ENCODE data around the gene SMC1B. TPM values are rescaled to one million over a fixed set of nuclear protein-coding genes. Genes with fewer than 3 reads are reported as not detected.

Gene SMC1B
- polyA plus RNA-seq, 1 donor from 2014 or later: not detected

GRCh38 chr22:45446216-45446615 is 32.8 kb upstream of the SMC1B start:
- TF ChIP-seq TAF1 (IDR thresholded peaks at IDR 0.05; ENCODE audit: low read depth) (no peak), SMC3 (conservative IDR thresholded peaks at IDR 0.05; ENCODE audit: poor library complexity) (no peak), POLR2AphosphoS5 (IDR thresholded peaks at IDR 0.05) (no peak), MXI1 (conservative IDR thresholded peaks at IDR 0.05; ENCODE audit: poor library complexity, severe bottlenecking) (no peak), EP300 (conservative IDR thresholded peaks at IDR 0.05; ENCODE audit: poor library complexity, severe bottlenecking) (no peak), RAD21 (conservative IDR thresholded peaks at IDR 0.05) (no peak), EZH2 (IDR thresholded peaks at IDR 0.05; ENCODE audit: borderline replicate concordance, insufficient read depth, low read length, poor library complexity, severe bottlenecking) (no peak)
- TF ChIP-seq, protein P1, sequence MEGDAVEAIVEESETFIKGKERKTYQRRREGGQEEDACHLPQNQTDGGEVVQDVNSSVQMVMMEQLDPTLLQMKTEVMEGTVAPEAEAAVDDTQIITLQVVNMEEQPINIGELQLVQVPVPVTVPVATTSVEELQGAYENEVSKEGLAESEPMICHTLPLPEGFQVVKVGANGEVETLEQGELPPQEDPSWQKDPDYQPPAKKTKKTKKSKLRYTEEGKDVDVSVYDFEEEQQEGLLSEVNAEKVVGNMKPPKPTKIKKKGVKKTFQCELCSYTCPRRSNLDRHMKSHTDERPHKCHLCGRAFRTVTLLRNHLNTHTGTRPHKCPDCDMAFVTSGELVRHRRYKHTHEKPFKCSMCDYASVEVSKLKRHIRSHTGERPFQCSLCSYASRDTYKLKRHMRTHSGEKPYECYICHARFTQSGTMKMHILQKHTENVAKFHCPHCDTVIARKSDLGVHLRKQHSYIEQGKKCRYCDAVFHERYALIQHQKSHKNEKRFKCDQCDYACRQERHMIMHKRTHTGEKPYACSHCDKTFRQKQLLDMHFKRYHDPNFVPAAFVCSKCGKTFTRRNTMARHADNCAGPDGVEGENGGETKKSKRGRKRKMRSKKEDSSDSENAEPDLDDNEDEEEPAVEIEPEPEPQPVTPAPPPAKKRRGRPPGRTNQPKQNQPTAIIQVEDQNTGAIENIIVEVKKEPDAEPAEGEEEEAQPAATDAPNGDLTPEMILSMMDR (IDR thresholded peaks at IDR 0.05; ENCODE audit: poor library complexity, severe bottlenecking): no peak
- TF ChIP-seq, protein P2, sequence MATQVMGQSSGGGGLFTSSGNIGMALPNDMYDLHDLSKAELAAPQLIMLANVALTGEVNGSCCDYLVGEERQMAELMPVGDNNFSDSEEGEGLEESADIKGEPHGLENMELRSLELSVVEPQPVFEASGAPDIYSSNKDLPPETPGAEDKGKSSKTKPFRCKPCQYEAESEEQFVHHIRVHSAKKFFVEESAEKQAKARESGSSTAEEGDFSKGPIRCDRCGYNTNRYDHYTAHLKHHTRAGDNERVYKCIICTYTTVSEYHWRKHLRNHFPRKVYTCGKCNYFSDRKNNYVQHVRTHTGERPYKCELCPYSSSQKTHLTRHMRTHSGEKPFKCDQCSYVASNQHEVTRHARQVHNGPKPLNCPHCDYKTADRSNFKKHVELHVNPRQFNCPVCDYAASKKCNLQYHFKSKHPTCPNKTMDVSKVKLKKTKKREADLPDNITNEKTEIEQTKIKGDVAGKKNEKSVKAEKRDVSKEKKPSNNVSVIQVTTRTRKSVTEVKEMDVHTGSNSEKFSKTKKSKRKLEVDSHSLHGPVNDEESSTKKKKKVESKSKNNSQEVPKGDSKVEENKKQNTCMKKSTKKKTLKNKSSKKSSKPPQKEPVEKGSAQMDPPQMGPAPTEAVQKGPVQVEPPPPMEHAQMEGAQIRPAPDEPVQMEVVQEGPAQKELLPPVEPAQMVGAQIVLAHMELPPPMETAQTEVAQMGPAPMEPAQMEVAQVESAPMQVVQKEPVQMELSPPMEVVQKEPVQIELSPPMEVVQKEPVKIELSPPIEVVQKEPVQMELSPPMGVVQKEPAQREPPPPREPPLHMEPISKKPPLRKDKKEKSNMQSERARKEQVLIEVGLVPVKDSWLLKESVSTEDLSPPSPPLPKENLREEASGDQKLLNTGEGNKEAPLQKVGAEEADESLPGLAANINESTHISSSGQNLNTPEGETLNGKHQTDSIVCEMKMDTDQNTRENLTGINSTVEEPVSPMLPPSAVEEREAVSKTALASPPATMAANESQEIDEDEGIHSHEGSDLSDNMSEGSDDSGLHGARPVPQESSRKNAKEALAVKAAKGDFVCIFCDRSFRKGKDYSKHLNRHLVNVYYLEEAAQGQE (IDR thresholded peaks at IDR 0.05; ENCODE audit: borderline replicate concordance): no peak
- H3K4me3 ChIP-seq (ENCODE audit: low read length): no peak overlapping the region

GRCh38 chr22:45445031-45445710 is 31.8 kb upstream of the SMC1B start:
- H3K9me3 ChIP-seq (ENCODE audit: low read length): no peaks in the 10 kb centered on the region
- H3F3A ChIP-seq (ENCODE audit: insufficient read depth, low read length, poor library complexity, severe bottlenecking): no peaks in the 10 kb centered on the region
- no peaks in the 10 kb centered on the region for H3K27me3 ChIP-seq (ENCODE audit: insufficient read depth, low read depth, low read length)
- no peak overlapping the region for H2AFZ ChIP-seq (ENCODE audit: low read depth, low read length)
- TF ChIP-seq TAF1 (IDR thresholded peaks at IDR 0.05; ENCODE audit: low read depth) (no peak), SMC3 (conservative IDR thresholded peaks at IDR 0.05; ENCODE audit: poor library complexity) (no peak), RAD21 (conservative IDR thresholded peaks at IDR 0.05) (no peak), EP300 (conservative IDR thresholded peaks at IDR 0.05; ENCODE audit: poor library complexity, severe bottlenecking) (no peak), EZH2 (IDR thresholded peaks at IDR 0.05; ENCODE audit: borderline replicate concordance, insufficient read depth, low read length, poor library complexity, severe bottlenecking) (no peak), MXI1 (conservative IDR thresholded peaks at IDR 0.05; ENCODE audit: poor library complexity, severe bottlenecking) (no peak), POLR2AphosphoS5 (IDR thresholded peaks at IDR 0.05) (no peak)
- TF ChIP-seq, protein P1 (IDR thresholded peaks at IDR 0.05; ENCODE audit: poor library complexity, severe bottlenecking): no peak
- TF ChIP-seq, protein P2 (IDR thresholded peaks at IDR 0.05; ENCODE audit: borderline replicate concordance): no peak
- no peak overlapping the region for H3K4me3 ChIP-seq (ENCODE audit: low read length)
- H3K79me2 ChIP-seq (replicated peaks; ENCODE audit: insufficient read depth, low read length): no peaks in the 10 kb centered on the region
- H3K27ac ChIP-seq (ENCODE audit: low read length): no peak overlapping the region
- no peaks in the 10 kb centered on the region for H3K9me2 ChIP-seq (ENCODE audit: insufficient read depth, low read length)
- no peaks in the 10 kb centered on the region for H3K36me3 ChIP-seq (ENCODE audit: insufficient read depth, low read length)
- no peak overlapping the region for H3K4me2 ChIP-seq (ENCODE audit: low read length)
- no peaks in the 10 kb centered on the region for H4K20me1 ChIP-seq (ENCODE audit: insufficient read depth)
- no peak overlapping the region for H3K9ac ChIP-seq (ENCODE audit: low read length)

More at GRCh38 chr22:45446216-45446615, 32.8 kb upstream of the SMC1B start:
- H3K4me2 ChIP-seq (ENCODE audit: low read length): no peak overlapping the region
- H3K79me2 ChIP-seq (replicated peaks; ENCODE audit: insufficient read depth, low read length): no peaks in the 10 kb centered on the region
- H3K9ac ChIP-seq (ENCODE audit: low read length): no peak overlapping the region
- H3K27me3 ChIP-seq (ENCODE audit: insufficient read depth, low read depth, low read length): no peaks in the 10 kb centered on the region
- H3K9me3 ChIP-seq (ENCODE audit: low read length): no peaks in the 10 kb centered on the region
- no peaks in the 10 kb centered on the region for H3F3A ChIP-seq (ENCODE audit: insufficient read depth, low read length, poor library complexity, severe bottlenecking)
- no peak overlapping the region for H3K27ac ChIP-seq (ENCODE audit: low read length)
- no peak overlapping the region for H2AFZ ChIP-seq (ENCODE audit: low read depth, low read length)
- H4K20me1 ChIP-seq (ENCODE audit: insufficient read depth): no peaks in the 10 kb centered on the region
- no peaks in the 10 kb centered on the region for H3K9me2 ChIP-seq (ENCODE audit: insufficient read depth, low read length)
- H3K36me3 ChIP-seq (ENCODE audit: insufficient read depth, low read length): no peaks in the 10 kb centered on the region
